Esophagus squamous epithelium (tissue), 5 donors: ENCODE results near the gene INPP4B. TPM values are rescaled to one million over a fixed set of nuclear protein-coding genes. Genes with fewer than 3 reads are reported as not detected.
A peak's percentile ranks its signal among the peaks of the same experiment; 100 is the strongest.

Experiments
- DNase-seq: peaks from one replicate; lab custom pipeline; 2025; lab: John Stamatoyannopoulos, UW
- H3K27ac ChIP-seq, 4 donors: fragments of 200-600 bp; sonication (generic); one replicate each; pipeline ENCODE4 v1.5.1; 2016 to 2019; ENCODE audit warnings: mild to moderate bottlenecking in 1 of 4
- H3K27me3 ChIP-seq, 4 donors: fragments of 200-600 bp; sonication (generic); 1 replicate in 3 of 4; 2 replicates in 1 of 4; pipeline versions ENCODE4 v1.5.1 to v1.6.0; 2017 to 2021; ENCODE audit warnings: antibody characterized with exemption in 1 of 4
- H3K36me3 ChIP-seq, 3 donors: fragments of 200-600 bp; sonication (generic); one replicate each; pipeline ENCODE4 v1.5.1; 2016 to 2019
- H3K4me1 ChIP-seq, 3 donors: fragments of 200-600 bp; sonication (generic); one replicate each; pipeline ENCODE4 v1.5.1; 2017 to 2019
- H3K4me3 ChIP-seq, 4 donors: fragments of 200-600 bp; sonication (generic); 1 replicate in 3 of 4; 2 replicates in 1 of 4; pipeline ENCODE4 v1.5.1; 2016 to 2019; ENCODE audit warnings: mild to moderate bottlenecking in 2 of 4, moderate library complexity in 1 of 4
- H3K9me3 ChIP-seq, 3 donors: fragments of 200-600 bp; sonication (generic); one replicate each; pipeline ENCODE4 v1.5.1; 2016 to 2019
- POLR2A ChIP-seq, 4 donors: fragments of 450-650 bp; IDR thresholded peaks; one replicate each; pipeline ENCODE4 v1.6.1; 2017; ENCODE audit warnings: antibody characterized with exemption in 4 of 4, mild to moderate bottlenecking in 4 of 4, moderate library complexity in 3 of 4
- WGBS, 2 donors: methylation state at CpG; one replicate each; pipeline ENCODE4 v1.1.5; 2018; 5-methylcytosine and 5-hydroxymethylcytosine counted together
- intact Hi-C: fragments of 100-400 bp; cut with DNase I; formaldehyde crosslinking; loops from one replicate; pipeline ENCODE4 v1.15.0; 2022
- total RNA-seq, 4 donors: library from RNA; depleted of rRNA; stranded (reverse); fragments of >200 nt; gene quantifications; one replicate each; pipeline ENCODE4 v1.1.0, GENCODE V29; 2016
- TF ChIP-seq, protein P1 (sequence below), 6 experiments: fragments of 450-650 bp in 4 of 6; fragments of 200-600 bp in 2 of 6; sonication (generic) in 2 of 6; IDR thresholded peaks; one replicate each; pipeline ENCODE4 v1.5.1; 2016 to 2019; ENCODE audit warnings: antibody characterized with exemption in 6 of 6, mild to moderate bottlenecking in 4 of 6, moderate library complexity in 4 of 6
- donor health status: DM: yes; HTN: yes; CAD: no.

INPP4B gene
- total RNA-seq, 4 donors from 2014 or later = 14.3 to 49.7 (median 21.3) TPM

GRCh38 chr4:142092941-142093340 is 753.2 kb downstream of the INPP4B start:
- H3K27me3 ChIP-seq = no peaks in the 10 kb centered on the region
- no peak overlapping the region for H3K27ac ChIP-seq
- H3K36me3 ChIP-seq = no peaks in the 10 kb centered on the region
- 45 to 82% methylated on average over 1 of the region's 1 CpG for WGBS, 2 donors
- TF ChIP-seq, protein P1, sequence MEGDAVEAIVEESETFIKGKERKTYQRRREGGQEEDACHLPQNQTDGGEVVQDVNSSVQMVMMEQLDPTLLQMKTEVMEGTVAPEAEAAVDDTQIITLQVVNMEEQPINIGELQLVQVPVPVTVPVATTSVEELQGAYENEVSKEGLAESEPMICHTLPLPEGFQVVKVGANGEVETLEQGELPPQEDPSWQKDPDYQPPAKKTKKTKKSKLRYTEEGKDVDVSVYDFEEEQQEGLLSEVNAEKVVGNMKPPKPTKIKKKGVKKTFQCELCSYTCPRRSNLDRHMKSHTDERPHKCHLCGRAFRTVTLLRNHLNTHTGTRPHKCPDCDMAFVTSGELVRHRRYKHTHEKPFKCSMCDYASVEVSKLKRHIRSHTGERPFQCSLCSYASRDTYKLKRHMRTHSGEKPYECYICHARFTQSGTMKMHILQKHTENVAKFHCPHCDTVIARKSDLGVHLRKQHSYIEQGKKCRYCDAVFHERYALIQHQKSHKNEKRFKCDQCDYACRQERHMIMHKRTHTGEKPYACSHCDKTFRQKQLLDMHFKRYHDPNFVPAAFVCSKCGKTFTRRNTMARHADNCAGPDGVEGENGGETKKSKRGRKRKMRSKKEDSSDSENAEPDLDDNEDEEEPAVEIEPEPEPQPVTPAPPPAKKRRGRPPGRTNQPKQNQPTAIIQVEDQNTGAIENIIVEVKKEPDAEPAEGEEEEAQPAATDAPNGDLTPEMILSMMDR (IDR thresholded peaks at IDR 0.05) = no peak
- intact Hi-C loops = no loop called here
- H3K4me3 ChIP-seq = no peak overlapping the region
- DNase-seq = no peak
- no peaks in the 10 kb centered on the region for H3K9me3 ChIP-seq
- H3K4me1 ChIP-seq = peaks cover 0 to 56% (median 8%) of the 10 kb centered on the region in 3 donors

DNA sequence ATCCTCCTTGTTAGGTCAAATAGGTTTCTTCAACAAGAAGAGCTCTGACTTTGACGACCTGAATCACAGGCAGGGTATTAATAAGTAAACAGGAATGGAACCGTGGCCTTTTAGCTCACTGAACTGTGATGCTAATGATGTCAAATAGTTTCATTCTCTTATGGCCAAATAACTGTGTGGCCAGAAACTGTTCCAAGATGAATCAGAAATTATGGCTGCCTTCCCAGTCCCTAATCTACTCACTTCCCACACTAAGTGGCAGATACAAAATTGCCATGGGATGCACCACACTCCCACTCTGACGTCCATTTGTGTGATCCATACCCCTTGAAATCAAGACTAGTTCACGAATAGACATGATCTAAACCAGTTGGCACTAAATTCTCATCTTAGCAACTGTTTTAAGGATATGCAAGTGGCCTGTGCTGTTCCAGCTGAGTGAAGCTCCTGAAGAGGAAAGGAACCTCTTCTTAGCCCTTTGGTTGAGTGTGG is 754.4 kb downstream of the INPP4B start:
- Histone ChIP-seq H3K4me1 (peaks cover 0 to 56% (median 8%) of the 10 kb centered on the region in 3 donors), H3K4me3 (no peak overlapping the region), H3K9me3 (no peaks in the 10 kb centered on the region), H3K36me3 (no peaks in the 10 kb centered on the region), H3K27ac (peak overlapping the region; percentile 24 to 84 (median 64)), H3K27me3 (no peaks in the 10 kb centered on the region)
- no peak for TF ChIP-seq POLR2A (IDR thresholded peaks at IDR 0.05)
- TF ChIP-seq, protein P1 (IDR thresholded peaks at IDR 0.05) = no peak
- WGBS, 2 donors = 18 to 43% methylated on average over 4 of the region's 4 CpGs
- intact Hi-C loops = no loop called here
- DNase-seq = no peak

- peak overlapping the region; percentile 24 to 84 (median 64) for H3K27ac ChIP-seq
- no peak for DNase-seq
- no peak for TF ChIP-seq POLR2A (IDR thresholded peaks at IDR 0.05)
- TF ChIP-seq, protein P1 (IDR thresholded peaks at IDR 0.05) = no peak
Measured at GRCh38 chr4:142091085-142091513, 755.0 kb downstream of the INPP4B start.

DNA sequence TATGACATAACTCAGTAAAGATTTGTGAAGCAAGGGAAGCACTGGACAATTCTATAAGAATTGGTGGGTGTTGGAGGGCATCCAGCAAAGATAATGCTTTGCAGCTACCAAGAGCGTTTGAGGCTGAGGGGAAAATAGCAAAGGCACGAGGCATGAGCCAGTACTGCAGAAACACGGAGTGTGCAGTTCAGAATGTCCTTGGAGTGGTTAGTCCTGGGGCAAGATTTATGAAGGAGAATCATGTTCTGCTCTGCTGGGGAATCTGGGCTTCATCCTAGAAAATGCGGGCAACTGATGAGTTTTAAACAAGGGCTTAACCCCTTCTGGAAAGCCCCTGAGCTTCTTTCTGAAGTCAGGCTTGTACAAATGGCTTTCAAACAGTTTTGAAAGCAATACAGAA is 757.2 kb downstream of the INPP4B start:
- TF ChIP-seq, protein P1 (IDR thresholded peaks at IDR 0.05) = no peak
- no peak for TF ChIP-seq POLR2A (IDR thresholded peaks at IDR 0.05)
- H3K27me3 ChIP-seq = no peaks in the 10 kb centered on the region
- no peak overlapping the region for H3K4me3 ChIP-seq
- no peak overlapping the region for H3K27ac ChIP-seq
- H3K9me3 ChIP-seq = no peaks in the 10 kb centered on the region
- whole genome bisulfite sequencing, 2 donors = 54 to 63% methylated on average over 4 of the region's 4 CpGs
- peaks cover 0 to 30% (median 8%) of the 10 kb centered on the region in 3 donors for H3K4me1 ChIP-seq
- H3K36me3 ChIP-seq = no peaks in the 10 kb centered on the region
- intact Hi-C loops = no loop called here
- DNase-seq = no peak

More at GRCh38 chr4:142091085-142091513, 755.0 kb downstream of the INPP4B start:
- 23 to 27% methylated on average over 4 of the region's 4 CpGs for WGBS, 2 donors
- Histone ChIP-seq H3K4me1 (peaks cover 0 to 49% (median 8%) of the 10 kb centered on the region in 3 donors), H3K4me3 (no peak overlapping the region), H3K36me3 (no peaks in the 10 kb centered on the region), H3K9me3 (no peaks in the 10 kb centered on the region), H3K27me3 (no peaks in the 10 kb centered on the region)
- intact Hi-C loops = no loop called here

DNA sequence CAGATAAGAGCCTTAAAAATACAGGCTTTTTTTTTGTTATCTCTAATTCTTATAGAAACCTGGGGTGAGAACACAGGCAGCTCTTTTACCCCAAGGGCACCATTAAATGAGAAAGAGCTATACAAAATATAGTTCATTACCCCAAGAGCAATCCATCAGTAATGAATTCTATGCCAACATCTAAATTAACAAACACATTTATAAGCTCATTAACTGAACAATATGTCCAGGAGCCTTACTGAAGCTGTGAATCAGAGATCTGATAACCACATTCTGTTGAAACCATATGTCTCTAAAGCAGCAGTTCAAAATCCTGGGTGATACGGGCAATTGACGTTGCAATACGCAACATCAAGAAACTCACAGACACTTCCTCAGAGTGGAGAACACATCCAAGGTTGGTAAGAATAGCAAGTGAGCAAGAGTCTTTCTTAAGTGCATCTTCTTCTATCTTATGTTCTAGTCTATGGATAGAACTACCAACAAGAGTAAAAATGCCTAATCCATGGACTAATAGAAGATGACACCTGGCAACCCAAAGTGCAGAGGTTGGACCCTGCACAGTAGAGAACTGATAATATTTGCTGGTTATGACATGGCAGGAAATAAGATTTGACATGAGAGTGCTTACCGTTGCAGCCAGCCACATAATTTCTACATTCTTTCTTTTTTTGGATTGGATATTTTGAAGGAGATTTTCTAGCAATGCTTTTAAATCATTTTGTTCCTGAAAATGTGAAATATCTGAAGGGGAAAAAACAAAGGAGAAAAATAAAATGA is 760.4 kb downstream of the INPP4B start:
- no peak for DNase-seq
- H3K36me3 ChIP-seq = no peaks in the 10 kb centered on the region
- no peak overlapping the region for H3K27ac ChIP-seq
- no peak for TF ChIP-seq POLR2A (IDR thresholded peaks at IDR 0.05)
- TF ChIP-seq, protein P1 (IDR thresholded peaks at IDR 0.05) = no peak
- H3K9me3 ChIP-seq = no peaks in the 10 kb centered on the region
- H3K27me3 ChIP-seq = no peaks in the 10 kb centered on the region
- 92 to 99% methylated on average over 4 of the region's 4 CpGs for WGBS, 2 donors
- intact Hi-C loops = no loop called here
- no peak overlapping the region for H3K4me3 ChIP-seq
- peaks cover 0 to under 1% (median 0%) of the 10 kb centered on the region in 3 donors for H3K4me1 ChIP-seq
